Kidney (tissue), 14 donors: Measurements from ENCODE around the gene GINS2. TPM values are rescaled to one million over a fixed set of nuclear protein-coding genes. Genes with fewer than 3 reads are reported as not detected.

Experiments used
- DNase-seq, 5 donors: peaks; one replicate each; pipeline ENCODE4 v3.0.0-alpha.2; 2013 to 2020
- FAIRE-seq: peaks from 2 replicates; lab custom pipeline; 2012; peaks lifted over from hg19 to GRCh38; lab: Jason Lieb, UNC
- H3K27ac ChIP-seq, 2 donors: one replicate each; pipeline ENCODE4 v1.7.0; 2013; ENCODE audit warnings: low read depth in 2 of 2, low read length in 2 of 2, inconsistent platforms in 1 of 2
- H3K27me3 ChIP-seq: one replicate; pipeline ENCODE4 v1.7.1; 2013; ENCODE audit warnings: low read length, inconsistent platforms; ENCODE audit not compliant: control insufficient read depth, insufficient read depth
- H3K36me3 ChIP-seq, 3 donors: one replicate each; pipeline versions ENCODE4 v1.7.0 to v1.7.1; 2013; ENCODE audit warnings: low read length in 3 of 3, control low read depth in 1 of 3, inconsistent platforms in 1 of 3; ENCODE audit not compliant: insufficient read depth in 3 of 3, control insufficient read depth in 2 of 3
- H3K4me1 ChIP-seq, 3 donors: one replicate each; pipeline versions ENCODE4 v1.7.0 to v1.7.1; 2013; ENCODE audit warnings: low read length in 3 of 3, inconsistent platforms in 1 of 3, low read depth in 1 of 3; ENCODE audit not compliant: control insufficient read depth in 2 of 3, insufficient read depth in 2 of 3
- H3K4me3 ChIP-seq, 3 donors: one replicate each; pipeline versions ENCODE4 v1.7.0 to v1.8.1; 2013; ENCODE audit warnings: low read length in 3 of 3, control low read depth in 1 of 3, inconsistent platforms in 1 of 3
- H3K9ac ChIP-seq, 3 donors: one replicate each; pipeline versions ENCODE4 v1.7.0 to v1.7.1; 2013; ENCODE audit warnings: low read length in 3 of 3, control low read depth in 1 of 3, inconsistent platforms in 1 of 3
- H3K9me3 ChIP-seq, 3 donors: one replicate each; pipeline versions ENCODE4 v1.7.0 to v1.7.1; 2013; ENCODE audit warnings: low read length in 3 of 3, control low read depth in 1 of 3, inconsistent platforms in 1 of 3; ENCODE audit not compliant: control insufficient read depth in 2 of 3, insufficient read depth in 1 of 3
- CTCF ChIP-seq: IDR thresholded peaks from 3 replicates; pipeline ENCODE4 v1.5.1; 2012; ENCODE audit warnings: mild to moderate bottlenecking, moderate library complexity, borderline replicate concordance; ENCODE audit not compliant: insufficient read depth; ENCODE audit errors: extremely low read depth
- intact Hi-C: fragments of 100-400 bp; cut with DNase I; formaldehyde crosslinking; loops from one replicate; pipeline ENCODE4 v1.11.1; 2022
- polyA plus RNA-seq: library from polyadenylated mRNA; stranded (reverse); fragments of 350-450 nt; fragmentation: Illumina TruSeq; extraction: RNeasy Lipid Tissue Mini Kit (QIAGEN cat#74804); gene quantifications from one replicate; pipeline ENCODE4 v1.2.3, GENCODE V29; 2014; ENCODE audit warnings: low read depth, low replicate concordance; ENCODE audit not compliant: insufficient read depth
- total RNA-seq: library from RNA; stranded (reverse); fragmentation: NEBNext Ultra II Directional; extraction: Animal tissue kit (Norgen Biotek cat#: 25700); gene quantifications from one replicate; pipeline ENCODE4 v1.2.1, GENCODE V29; 2021
- donor health status: control.
- donor health status: control.
- donor health status: control.
- donor health status: control.
- donor health status: control.
- donor health status: DM: yes; HTN: yes; CAD: no.
- donor health status: Normal renal cell carcinoma (clear cell type).

The GINS2 gene
- total and polyA plus RNA-seq, 2 donors from 2014 or later = 0.88 to 0.97 TPM

DNA sequence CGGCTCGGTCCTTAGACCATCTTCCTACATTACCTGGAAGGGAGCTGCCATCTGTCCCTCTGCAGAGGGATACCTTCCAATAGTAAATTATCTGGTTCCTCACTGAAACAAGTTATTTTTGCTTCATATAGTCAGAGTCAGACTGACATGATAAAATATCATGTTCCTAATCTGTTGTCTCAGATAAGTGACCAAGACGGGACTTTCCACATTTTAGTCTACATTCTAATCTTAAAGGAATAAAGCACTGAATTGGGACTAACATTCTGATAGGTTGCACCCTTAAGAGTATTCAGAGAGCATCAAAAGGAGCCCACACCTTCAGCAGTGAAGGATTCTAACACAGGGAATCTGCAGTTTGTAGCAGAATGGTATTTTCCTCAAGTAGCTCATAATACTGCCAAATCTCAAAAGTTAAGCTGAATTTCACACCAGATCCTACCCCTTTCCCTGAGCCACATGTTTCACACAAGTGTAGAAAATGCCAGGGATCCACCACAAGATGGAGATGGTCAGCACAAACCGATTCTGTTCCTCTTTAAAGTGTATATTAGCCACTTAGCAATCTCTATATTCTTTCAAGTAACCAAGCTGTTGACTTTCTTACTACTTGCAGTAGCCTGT, 13.4 kb downstream of the GINS2 start:
- DNase-seq (no peak), FAIRE-seq (no peak)
- no peak overlapping the region for H3K27ac ChIP-seq
- intact Hi-C loops = no loop called here
- H3K9ac ChIP-seq = no peak overlapping the region
- peaks cover 0 to 9% (median 2%) of the 10 kb centered on the region in 3 donors for H3K4me1 ChIP-seq
- peak; percentile 7 for TF ChIP-seq CTCF
- no peak overlapping the region for H3K4me3 ChIP-seq
- peaks cover 4 to 37% (median 11%) of the 10 kb centered on the region in 3 donors for H3K36me3 ChIP-seq
- H3K27me3 ChIP-seq = no peaks in the 10 kb centered on the region
- H3K9me3 ChIP-seq = no peaks in the 10 kb centered on the region

- H3K9me3 ChIP-seq = no peaks in the 10 kb centered on the region
- peaks cover 0 to 9% (median 2%) of the 10 kb centered on the region in 3 donors for H3K4me1 ChIP-seq
- FAIRE-seq (no peak), DNase-seq (no peak)
- no peaks in the 10 kb centered on the region for H3K27me3 ChIP-seq
- peaks cover 4 to 40% (median 13%) of the 10 kb centered on the region in 3 donors for H3K36me3 ChIP-seq
- no peak overlapping the region for H3K9ac ChIP-seq
- H3K4me3 ChIP-seq = no peak overlapping the region
- no peak overlapping the region for H3K27ac ChIP-seq
- TF ChIP-seq CTCF = no peak
- intact Hi-C loops = no loop called here
Observed at GRCh38 chr16:85674828-85675227, 13.9 kb downstream of the GINS2 start.

DNA sequence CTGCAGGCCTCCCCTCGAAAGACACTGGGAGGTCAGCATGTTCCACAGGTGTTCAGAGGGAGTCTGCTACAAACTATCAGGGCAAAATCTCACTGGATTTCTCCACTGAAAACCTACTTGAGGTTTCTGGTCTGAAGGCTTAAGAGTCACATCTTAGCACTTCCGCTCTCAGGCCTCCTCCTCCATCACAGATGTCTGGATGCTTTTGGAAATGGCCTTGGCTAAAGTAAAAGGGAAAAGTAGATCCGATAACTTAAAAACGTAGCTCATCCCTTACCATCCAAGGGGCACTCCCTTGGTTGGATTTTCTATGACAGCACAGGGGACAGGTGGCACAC, 14.4 kb downstream of the GINS2 start:
- peaks cover 6 to 45% (median 15%) of the 10 kb centered on the region in 3 donors for H3K36me3 ChIP-seq
- no peaks in the 10 kb centered on the region for H3K9me3 ChIP-seq
- no peaks in the 10 kb centered on the region for H3K27me3 ChIP-seq
- no peak overlapping the region for H3K4me3 ChIP-seq
- no peak for FAIRE-seq
- intact Hi-C loops = no loop called here
- no peak for DNase-seq
- peaks cover 0 to 9% (median 2%) of the 10 kb centered on the region in 3 donors for H3K4me1 ChIP-seq
- no peak for TF ChIP-seq CTCF
- no peak overlapping the region for H3K9ac ChIP-seq
- H3K27ac ChIP-seq = no peak overlapping the region
